HUES64 (cell line): ENCODE measurements around the gene SNX24.

Experiments used
- H3K27ac ChIP-seq: 2 replicates; pipeline ENCODE4 v1.7.0; 2013; ENCODE audit warnings: low read depth, low read length, inconsistent platforms
- H3K27me3 ChIP-seq: 2 replicates; pipeline ENCODE4 v1.6.1; 2013; ENCODE audit warnings: mild to moderate bottlenecking, low read length; ENCODE audit not compliant: insufficient read depth
- H3K36me3 ChIP-seq: 2 replicates; pipeline ENCODE4 v1.6.1; 2013; ENCODE audit warnings: mild to moderate bottlenecking, low read length; ENCODE audit not compliant: insufficient read depth
- H3K4me1 ChIP-seq: 2 replicates; pipeline ENCODE4 v1.6.1; 2013; ENCODE audit warnings: mild to moderate bottlenecking, low read length, moderate library complexity; ENCODE audit not compliant: insufficient read depth
- H3K4me3 ChIP-seq: 2 replicates; pipeline ENCODE4 v1.5.1; 2013; ENCODE audit warnings: mild to moderate bottlenecking, low read length, moderate library complexity
- H3K9ac ChIP-seq: 2 replicates; pipeline ENCODE4 v1.6.1; 2013; ENCODE audit warnings: mild to moderate bottlenecking, low read depth, low read length
- H3K9me3 ChIP-seq: 2 replicates; pipeline ENCODE4 v1.6.1; 2013; ENCODE audit warnings: low read depth, low read length; ENCODE audit not compliant: insufficient read depth
- WGBS: fragments of 150-250, 120-280 bp; methylation state at CpG from one replicate; pipeline ENCODE4 v1.1.7; 2013; ENCODE audit warnings: missing lambda C conversion rate; 5-methylcytosine and 5-hydroxymethylcytosine counted together

Gene SNX24

GRCh38 chr5:123047706-123048105, 202.3 kb downstream of the SNX24 start:
- no peaks in the 10 kb centered on the region for H3K4me1 ChIP-seq
- no peaks in the 10 kb centered on the region for H3K36me3 ChIP-seq
- H3K9me3 ChIP-seq: no peaks in the 10 kb centered on the region
- no CpG with 5 or more reads among the region's 1 CpG for WGBS
- H3K4me3 ChIP-seq: no peak overlapping the region
- H3K9ac ChIP-seq: no peak overlapping the region
- no peaks in the 10 kb centered on the region; the same call in 1 of the 2 replicates for H3K27me3 ChIP-seq
- H3K27ac ChIP-seq: no peak overlapping the region

- no peak overlapping the region for H3K27ac ChIP-seq
- no peaks in the 10 kb centered on the region for H3K36me3 ChIP-seq
- H3K9me3 ChIP-seq: no peaks in the 10 kb centered on the region
- no peaks in the 10 kb centered on the region for H3K4me1 ChIP-seq
- H3K9ac ChIP-seq: no peak overlapping the region
- H3K4me3 ChIP-seq: no peak overlapping the region
- 92% methylated on average over 2 of the region's 2 CpGs for WGBS
- no peaks in the 10 kb centered on the region for H3K27me3 ChIP-seq
These were observed 205.8 kb downstream of the SNX24 start for GRCh38 chr5:123051206-123051605.
